K562 (cell line): ENCODE data around the gene MRPL41. TPM values are rescaled to one million over a fixed set of nuclear protein-coding genes. Genes with fewer than 3 reads are reported as not detected.

Experiments used
- ATAC-seq: fragments of 200-7000 bp; cut with Tn5 transposase; 3 replicates; pipeline ENCODE4 v1.9.1; 2020; ENCODE audit warnings: moderate library complexity
- BruUV-seq: library from RNA; stranded (reverse); fragments of 400-500 nt; replicated peaks from 2 replicates; lab custom pipeline; 2021; lab: Mats Ljungman, UMichigan
- CTCF ChIA-PET: fragments of 300-600 bp; formaldehyde crosslinking; extraction: SDS; loops from one replicate; lab custom pipeline; 2021; ENCODE audit warnings: low intra/inter-chr PET ratio; lab: Yijun Ruan, JAX
- POLR2A ChIA-PET: fragments of 300-600, 350-650 bp; sonication (Branson Sonifier 250); formaldehyde crosslinking; extraction: SDS; loops from one replicate; lab custom pipeline; 2021; ENCODE audit warnings: antibody characterized with exemption, inconsistent platforms; lab: Yijun Ruan, JAX
- DNase-seq, 4 experiments: peaks; one replicate each; pipeline versions ENCODE4 v3.0.0 to v3.0.0-alpha.2; 2011 to 2018; ENCODE audit warnings: low spot score in 3 of 4, mixed read lengths in 3 of 4; ENCODE audit errors: extremely low read depth in 1 of 4
- FAIRE-seq: peaks from 2 replicates; lab custom pipeline; 2011; peaks lifted over from hg19 to GRCh38; lab: Jason Lieb, UNC
- H2AFZ ChIP-seq: 2 replicates; pipeline ENCODE4 v1.6.0; 2011; ENCODE audit warnings: low read depth, low read length, control low read depth, inconsistent platforms
- H3K27ac ChIP-seq: fragments of 200-600 bp; 3 replicates; pipeline ENCODE4 v1.8.0; 2011; ENCODE audit warnings: low read depth, mild to moderate bottlenecking, control low read depth, inconsistent platforms, low read length, moderate library complexity, mixed read lengths; ENCODE audit errors: extremely low read depth
- H3K27me3 ChIP-seq, 2 experiments: fragments of 300-600 bp in 1 of 2; 2 replicates in 1 of 2; 3 replicates in 1 of 2; pipeline versions ENCODE4 v1.6.0 to v1.8.0; 2011; ENCODE audit warnings: inconsistent platforms in 2 of 2, low read length in 2 of 2, mild to moderate bottlenecking in 1 of 2, mixed read lengths in 1 of 2, moderate library complexity in 1 of 2; ENCODE audit not compliant: control insufficient read depth in 2 of 2, insufficient read depth in 2 of 2
- H3K36me3 ChIP-seq: fragments of 300-600 bp; 3 replicates; pipeline ENCODE4 v1.8.0; 2011; ENCODE audit warnings: mild to moderate bottlenecking, low read length, inconsistent platforms; ENCODE audit not compliant: control insufficient read depth, insufficient read depth
- H3K4me1 ChIP-seq, 2 experiments: fragments of 200-600 bp in 1 of 2; replicated peaks in 1 of 2; 2 replicates in 1 of 2; 3 replicates in 1 of 2; pipeline versions ENCODE4 v1.5.1 to v1.8.0; 2011; ENCODE audit warnings: inconsistent platforms in 2 of 2, low read length in 2 of 2, mild to moderate bottlenecking in 1 of 2, mixed read lengths in 1 of 2, moderate library complexity in 1 of 2; ENCODE audit not compliant: control insufficient read depth in 2 of 2, insufficient read depth in 2 of 2
- H3K4me2 ChIP-seq: 2 replicates; pipeline ENCODE4 v1.6.1; 2011; ENCODE audit warnings: low read length, control low read depth, inconsistent platforms, mixed read lengths; ENCODE audit not compliant: insufficient read depth
- H3K4me3 ChIP-seq: fragments of 200-600 bp; sonication (generic), shearing (Covaris generic); 2 replicates; pipeline ENCODE4 v1.5.1; 2016; ENCODE audit warnings: control low read depth, inconsistent platforms
- H3K79me2 ChIP-seq: fragments of 200-600 bp; 3 replicates; pipeline ENCODE4 v1.8.0; 2011; ENCODE audit warnings: low read length, inconsistent platforms; ENCODE audit not compliant: control insufficient read depth, insufficient read depth
- H3K9ac ChIP-seq, 2 experiments: 2 replicates each; pipeline versions ENCODE4 v1.6.0 to v1.6.1; 2011; ENCODE audit warnings: low read depth in 2 of 2, low read length in 2 of 2, control low read depth in 1 of 2, inconsistent platforms in 1 of 2, mild to moderate bottlenecking in 1 of 2, mixed read lengths in 1 of 2; ENCODE audit not compliant: insufficient read depth in 1 of 2
- H3K9me1 ChIP-seq: one replicate; pipeline ENCODE4 v1.6.0; 2011; ENCODE audit warnings: inconsistent platforms, mild to moderate bottlenecking, low read length, moderate library complexity; ENCODE audit not compliant: control insufficient read depth, insufficient read depth
- H3K9me3 ChIP-seq: replicated peaks from 2 replicates; pipeline ENCODE4 v1.5.1; 2011; ENCODE audit warnings: low read depth, low read length, inconsistent platforms; ENCODE audit not compliant: control insufficient read depth, insufficient read depth
- H4K20me1 ChIP-seq: replicated peaks from 2 replicates; pipeline ENCODE4 v1.6.1; 2011; ENCODE audit warnings: low read length, inconsistent platforms, mixed read lengths; ENCODE audit not compliant: control insufficient read depth, insufficient read depth
- POLR2A ChIP-seq: fragments of 450-650 bp; conservative IDR thresholded peaks from 2 replicates; pipeline ENCODE4 v1.6.1; 2016
- POLR2AphosphoS5 ChIP-seq: IDR thresholded peaks from 2 replicates; pipeline ENCODE4 v1.6.1; 2011; ENCODE audit warnings: mild to moderate bottlenecking, low read depth, low read length, moderate library complexity; ENCODE audit not compliant: control insufficient read depth, insufficient read depth
- WGBS: fragments of 100-300 bp; shearing (Covaris generic); methylation state at CpG from one replicate; pipeline ENCODE4 v1.1.6; 2016; ENCODE audit warnings: low coverage, mixed read lengths; ENCODE audit not compliant: insufficient coverage; ENCODE audit errors: missing lambda C conversion rate; 5-methylcytosine and 5-hydroxymethylcytosine counted together
- in situ Hi-C: fragments of 300-500 bp; cut with MboI; formaldehyde crosslinking; loops from 4 replicates; pipeline ENCODE4 v1.15.0; 2018; ENCODE audit warnings: inconsistent platforms, mixed read lengths
- intact Hi-C: fragments of 100-400 bp; cut with micrococcal nuclease; formaldehyde crosslinking; loops from 2 replicates; pipeline ENCODE4 v1.14.2; 2022
- polyA plus RNA-seq, 8 experiments: library from polyadenylated mRNA; depleted of rRNA in 4 of 8; stranded (reverse) in 5 of 8; unstranded in 3 of 8; fragments of >200 nt; fragmentation: Nextera tagmentation in 2 of 8; fragmentation: Illumina TruSeq in 1 of 8; extraction: Ambion mirVana in 2 of 8; extraction: Trizol in 1 of 8; gene quantifications; 2 replicates each; pipeline versions ENCODE4 v1.2.1 to v1.2.3, GENCODE V29; 2011 to 2014; ENCODE audit warnings: inconsistent platforms in 1 of 8, missing spikeins in 1 of 8
- total RNA-seq, 7 experiments: library from RNA; depleted of rRNA in 6 of 7; stranded (reverse); fragments of >200 nt in 6 of 7; fragmentation: Illumina TruSeq in 2 of 7; extraction: Trizol in 2 of 7; gene quantifications; 2 replicates each; pipeline versions ENCODE4 v1.2.1 to v1.2.3, GENCODE V29; 2011 to 2021; ENCODE audit warnings: low replicate concordance in 1 of 7
- TF ChIP-seq, protein P1 (sequence below): fragments of 450-650 bp; formaldehyde crosslinking; IDR thresholded peaks from 2 replicates; pipeline ENCODE4 v1.4.0; 2020; ENCODE audit warnings: mild to moderate bottlenecking, moderate library complexity
- TF ChIP-seq, protein P2 (sequence below): sonication (generic); formaldehyde crosslinking; IDR thresholded peaks from 2 replicates; pipeline ENCODE4 v1.8.1; 2023; ENCODE audit warnings: mild to moderate bottlenecking, missing genetic modification reagents

The MRPL41 gene
- total and polyA plus RNA-seq, 9 of the 15 experiments (the other 6 are each of a cell fraction or from before 2014, with no cell fraction given) = 2.6 to 259 (median 21.6) TPM

DNA sequence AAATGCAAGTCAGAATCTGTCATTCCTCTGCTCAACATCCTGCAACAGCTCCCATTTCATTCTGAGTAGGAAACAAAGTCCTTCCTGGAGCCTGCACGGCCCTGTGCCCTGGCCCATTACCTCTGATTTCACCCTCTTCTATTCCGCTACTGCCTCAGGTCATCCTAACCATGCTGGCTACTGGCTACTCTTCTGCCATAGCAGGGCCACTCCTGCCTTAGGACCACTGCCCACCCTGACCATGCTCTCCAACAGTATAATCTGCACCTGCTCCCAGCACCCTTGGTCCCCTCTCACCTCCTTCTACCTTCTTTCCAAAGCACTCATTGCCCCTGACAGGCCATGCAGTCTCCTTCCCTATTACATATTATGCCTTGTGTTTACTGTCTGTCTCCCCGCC is 18.9 kb downstream of the MRPL41 start:
- ATAC-seq = no peak
- BruUV-seq = no TSS peak
- Histone ChIP-seq H3K4me2 (no peak overlapping the region), H3K4me3 (no peak overlapping the region), H3K27ac (no peak overlapping the region), H3K4me1 (peaks cover 7% of the 10 kb centered on the region in 2 experiments; a peak in 4 of 5 replicates), H3K9ac (no peak overlapping the region), H2AFZ (no peak overlapping the region), H3K36me3 (peaks cover 49% of the 10 kb centered on the region), H3K9me1 (peaks cover 5% of the 10 kb centered on the region), H3K27me3 (no peaks in the 10 kb centered on the region), H3K9me3 (no peaks in the 10 kb centered on the region), H3K79me2 (peaks cover 16% of the 10 kb centered on the region), H4K20me1 (no peaks in the 10 kb centered on the region)
- intact Hi-C loops = no loop called here
- ChIA-PET CTCF (no interaction called here), POLR2A (no interaction called here)
- TF ChIP-seq POLR2AphosphoS5 (0 out of 2 replicates have a peak, but pooled peaks have one; percentile 10), POLR2A (peak; percentile 51; the same call in 1 of the 2 replicates)
- TF ChIP-seq, protein P1, sequence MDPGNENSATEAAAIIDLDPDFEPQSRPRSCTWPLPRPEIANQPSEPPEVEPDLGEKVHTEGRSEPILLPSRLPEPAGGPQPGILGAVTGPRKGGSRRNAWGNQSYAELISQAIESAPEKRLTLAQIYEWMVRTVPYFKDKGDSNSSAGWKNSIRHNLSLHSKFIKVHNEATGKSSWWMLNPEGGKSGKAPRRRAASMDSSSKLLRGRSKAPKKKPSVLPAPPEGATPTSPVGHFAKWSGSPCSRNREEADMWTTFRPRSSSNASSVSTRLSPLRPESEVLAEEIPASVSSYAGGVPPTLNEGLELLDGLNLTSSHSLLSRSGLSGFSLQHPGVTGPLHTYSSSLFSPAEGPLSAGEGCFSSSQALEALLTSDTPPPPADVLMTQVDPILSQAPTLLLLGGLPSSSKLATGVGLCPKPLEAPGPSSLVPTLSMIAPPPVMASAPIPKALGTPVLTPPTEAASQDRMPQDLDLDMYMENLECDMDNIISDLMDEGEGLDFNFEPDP (CRISPR knock-in tag) = no peak
- TF ChIP-seq, protein P2, sequence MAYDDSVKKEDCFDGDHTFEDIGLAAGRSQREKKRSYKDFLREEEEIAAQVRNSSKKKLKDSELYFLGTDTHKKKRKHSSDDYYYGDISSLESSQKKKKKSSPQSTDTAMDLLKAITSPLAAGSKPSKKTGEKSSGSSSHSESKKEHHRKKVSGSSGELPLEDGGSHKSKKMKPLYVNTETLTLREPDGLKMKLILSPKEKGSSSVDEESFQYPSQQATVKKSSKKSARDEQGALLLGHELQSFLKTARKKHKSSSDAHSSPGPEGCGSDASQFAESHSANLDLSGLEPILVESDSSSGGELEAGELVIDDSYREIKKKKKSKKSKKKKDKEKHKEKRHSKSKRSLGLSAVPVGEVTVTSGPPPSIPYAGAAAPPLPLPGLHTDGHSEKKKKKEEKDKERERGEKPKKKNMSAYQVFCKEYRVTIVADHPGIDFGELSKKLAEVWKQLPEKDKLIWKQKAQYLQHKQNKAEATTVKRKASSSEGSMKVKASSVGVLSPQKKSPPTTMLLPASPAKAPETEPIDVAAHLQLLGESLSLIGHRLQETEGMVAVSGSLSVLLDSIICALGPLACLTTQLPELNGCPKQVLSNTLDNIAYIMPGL = no peak
- DNase-seq = no peak
- WGBS = 90% methylated on average over 3 of the region's 3 CpGs
- in situ Hi-C loops = no loop called here
- no peak for FAIRE-seq
